CD4-positive, alpha-beta T cell treated with Interleukin-15 for 1 hour (primary cell): ENCODE results near the gene NDRG2.
"Not testable (repeated sequence)": the region's sequence is repeated elsewhere in the genome, so short reads cannot be mapped to it uniquely, and the experiment has no call there.

Experiments used
- DNase-seq: peaks from one replicate; pipeline ENCODE4 v3.0.0-alpha.2; 2020

The NDRG2 gene

DNA sequence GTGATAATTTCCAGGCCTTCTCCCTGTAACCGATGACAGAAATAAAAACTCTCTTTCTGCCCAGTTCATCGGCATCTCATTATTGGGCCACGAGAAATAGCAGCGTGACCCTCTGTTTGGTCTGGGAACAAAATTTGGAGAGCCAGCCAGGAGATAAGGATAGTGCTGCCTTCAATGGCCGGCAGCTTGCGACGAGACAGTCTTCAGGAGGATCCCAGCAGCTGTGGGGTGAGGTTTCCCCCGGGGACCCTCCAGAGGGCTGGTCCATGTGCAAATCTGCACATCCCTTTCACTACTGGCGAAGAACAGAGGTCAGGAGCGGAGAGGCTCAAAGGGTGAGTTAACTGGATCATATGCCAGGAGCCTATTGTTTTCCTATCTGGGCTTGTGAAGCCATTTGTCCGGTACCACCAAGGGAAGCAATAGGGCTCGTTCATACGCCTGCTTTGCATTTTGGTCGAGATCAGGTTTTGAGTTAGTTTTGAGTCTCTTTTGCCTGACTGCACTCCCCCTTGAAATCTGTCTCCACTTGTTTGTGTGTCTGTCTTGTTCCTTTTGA is 21.0 kb downstream of the NDRG2 start:
- DNase-seq, result no peak

- no peak for DNase-seq
Measured at GRCh38 chr14:21001218-21001617, 23.6 kb downstream of the NDRG2 start.

DNA sequence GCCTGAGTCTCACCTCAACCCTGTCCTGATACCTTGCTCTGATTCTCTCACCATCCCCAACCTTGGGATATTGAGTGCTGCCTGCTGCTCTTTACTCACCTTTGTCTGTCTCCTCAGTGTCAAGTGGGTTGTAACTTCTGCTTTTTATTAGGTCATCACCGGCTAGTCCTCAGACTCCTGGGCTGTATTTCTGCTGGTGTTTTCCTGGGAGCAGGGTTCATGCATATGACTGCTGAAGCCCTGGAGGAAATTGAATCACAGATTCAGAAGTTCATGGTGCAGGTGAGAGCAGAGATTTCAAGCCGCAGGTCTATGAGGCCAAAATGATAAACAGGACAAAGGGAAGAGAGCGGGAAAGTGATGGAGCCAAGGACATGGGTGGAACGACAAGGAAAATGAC is 25.3 kb downstream of the NDRG2 start:
- no peak for DNase-seq

- no peak for DNase-seq
Measured at GRCh38 chr14:20998674-20999366, 26.0 kb downstream of the NDRG2 start, which contains the start of gene SLC39A2. Gene SLC39A2, plus strand, starts transcription at chr14:20999293. Its CDS starts 154 bp downstream, at chr14:20999447.

DNA sequence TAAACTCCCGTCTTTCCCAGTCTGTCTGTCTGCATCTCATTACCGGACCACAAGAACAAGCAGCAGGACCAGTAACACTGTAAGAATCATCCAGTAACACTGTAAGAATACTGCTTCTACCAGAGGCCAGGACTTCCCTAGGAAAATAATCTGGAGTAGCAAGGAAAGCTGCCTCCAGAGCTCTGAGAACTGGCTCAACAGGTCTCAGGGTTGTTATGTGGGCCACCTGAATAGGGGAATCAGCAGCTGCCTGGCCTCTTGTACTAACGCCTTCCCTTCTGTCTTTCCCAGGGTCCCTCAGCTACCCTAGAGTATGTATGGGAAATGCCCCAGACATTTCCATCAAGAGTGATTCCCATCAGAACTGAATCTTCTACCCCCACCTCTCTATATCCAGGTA is 26.7 kb downstream of the NDRG2 start:
- no peak for DNase-seq

GRCh38 chr14:20997564-20997963 is 27.3 kb downstream of the NDRG2 start:
- no peak for DNase-seq

DNA sequence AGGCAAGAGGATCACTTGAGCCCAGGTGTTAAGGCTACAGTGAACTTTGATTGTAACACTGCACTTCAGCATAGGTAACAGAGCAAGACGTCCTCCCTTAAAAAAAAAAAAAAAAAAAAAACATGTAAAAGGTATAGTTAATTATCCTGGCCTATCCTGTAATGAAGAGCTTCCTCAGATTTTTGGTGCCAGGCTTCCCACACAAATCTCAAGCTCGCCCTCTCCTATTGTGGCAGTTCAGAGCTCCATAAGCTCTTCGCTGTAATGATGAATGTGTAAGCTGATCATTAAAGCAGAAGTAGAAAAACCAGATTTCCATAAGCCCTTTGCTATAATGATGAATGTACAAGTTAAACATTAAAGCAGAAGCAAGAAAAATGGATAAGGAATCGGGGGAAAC is 27.7 kb downstream of the NDRG2 start:
- no peak for DNase-seq

DNA sequence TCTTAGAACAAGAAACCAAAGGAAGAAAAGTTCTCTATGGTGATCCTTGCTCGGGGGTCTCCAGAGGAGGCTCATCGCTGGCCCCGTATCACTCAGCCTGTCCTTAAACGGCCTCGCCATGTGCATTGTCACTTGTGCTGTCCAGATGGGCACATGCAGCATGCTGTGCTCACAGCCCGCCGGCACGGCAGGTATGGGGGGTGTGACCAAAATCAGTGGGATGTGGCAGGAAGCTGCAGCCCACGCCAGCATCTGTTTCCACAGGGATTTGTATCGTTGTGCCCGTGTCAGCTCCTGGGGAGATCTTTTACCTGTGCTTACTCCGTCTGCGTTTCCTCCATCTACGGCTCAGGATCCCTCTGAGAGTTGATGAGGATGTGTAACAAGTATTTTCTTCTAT is 28.3 kb downstream of the NDRG2 start:
- no peak for DNase-seq

DNA sequence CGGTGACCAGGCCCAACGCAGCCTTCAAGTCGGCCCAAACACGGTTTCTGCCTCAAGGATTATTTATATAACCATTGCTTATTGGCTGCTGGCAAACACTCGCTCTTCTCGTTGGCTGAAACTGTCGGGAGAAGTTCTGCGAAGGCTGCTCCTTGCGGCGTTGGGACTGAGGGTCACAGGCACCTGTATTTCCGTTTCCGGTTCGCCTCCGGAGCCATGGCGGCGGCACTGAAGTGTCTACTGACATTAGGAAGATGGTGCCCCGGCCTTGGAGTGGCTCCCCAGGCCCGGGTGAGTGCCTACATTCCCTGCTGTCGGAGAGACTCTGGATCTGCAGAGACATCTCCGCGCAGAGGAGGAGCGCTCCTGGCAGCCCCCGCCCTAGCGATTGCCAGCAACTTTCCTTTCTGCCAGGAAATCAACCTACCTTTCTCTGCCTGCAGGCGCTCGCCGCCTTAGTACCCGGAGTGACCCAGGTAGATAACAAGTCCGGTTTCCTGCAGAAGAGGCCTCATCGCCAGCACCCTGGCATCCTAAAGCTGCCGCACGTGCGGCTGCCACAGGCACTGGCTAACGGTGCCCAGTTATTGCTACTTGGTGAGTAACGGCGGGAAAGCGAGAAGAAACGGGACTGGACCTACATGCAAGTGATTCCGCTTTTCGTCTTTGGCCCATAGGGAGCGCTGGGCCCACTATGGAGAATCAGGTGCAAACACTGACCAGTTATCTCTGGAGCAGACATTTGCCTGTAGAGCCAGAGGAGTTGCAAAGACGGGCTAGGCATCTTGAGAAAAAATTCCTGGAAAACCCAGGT is 34.9 kb downstream of the NDRG2 start, which contains the start of gene METTL17:
Gene METTL17, plus strand, starts transcription at position 194 of the 814 bp plus-strand sequence. Its CDS starts 23 bp downstream, at position 217.
- peak; percentile 88 for DNase-seq

DNA sequence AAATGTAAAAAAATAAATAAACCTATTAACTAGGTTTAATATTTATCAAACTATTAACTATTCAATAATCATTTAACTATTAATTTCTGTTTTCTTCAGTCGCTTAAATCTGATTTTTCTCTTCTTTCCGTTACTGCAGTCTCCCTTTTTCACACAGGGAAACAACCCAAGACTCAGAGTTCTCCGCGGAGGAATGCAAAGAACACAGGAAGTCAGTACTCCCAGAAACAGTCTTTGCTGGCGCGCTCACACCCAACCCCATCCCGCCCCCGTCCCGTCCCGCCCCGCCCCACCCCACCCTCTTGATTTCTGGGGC is 35.4 kb downstream of the NDRG2 start:
- DNase-seq, result no peak

DNA sequence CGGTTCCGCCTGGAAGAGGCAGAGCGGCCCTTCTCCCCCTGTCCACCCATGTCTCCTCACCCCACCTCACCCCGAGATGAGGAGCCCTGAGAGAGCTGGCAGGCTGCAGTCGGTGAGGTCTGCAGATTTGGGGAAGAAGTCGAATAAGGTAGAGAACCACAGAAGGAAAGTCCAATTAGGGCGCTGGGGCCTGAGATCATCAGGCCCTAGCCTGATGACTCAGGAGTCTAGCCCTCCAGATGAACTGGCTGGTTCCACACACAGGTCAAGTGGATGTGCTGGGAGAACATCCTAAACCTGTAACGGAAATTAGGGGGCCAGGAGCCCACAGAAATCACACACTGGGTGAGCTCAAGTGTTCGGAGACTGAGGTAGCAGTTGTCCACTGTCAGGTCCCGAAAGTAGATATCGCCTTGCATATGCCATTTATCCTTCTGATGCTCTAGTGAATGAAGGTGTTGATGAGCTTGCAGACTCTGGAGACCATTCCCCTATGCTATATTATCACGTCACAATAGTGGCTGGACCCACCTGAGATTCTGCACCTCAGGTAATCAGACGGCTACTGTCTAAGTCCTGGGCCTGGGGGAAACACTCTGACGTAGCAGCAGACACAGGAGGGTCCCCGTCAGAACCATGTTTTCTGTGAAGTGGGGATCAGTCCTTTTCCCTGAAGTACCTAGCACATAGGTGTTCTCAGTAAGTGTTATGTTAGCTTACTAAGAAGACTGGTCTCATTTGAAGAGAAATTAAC is 36.0 kb downstream of the NDRG2 start:
- DNase-seq, result no peak

DNA sequence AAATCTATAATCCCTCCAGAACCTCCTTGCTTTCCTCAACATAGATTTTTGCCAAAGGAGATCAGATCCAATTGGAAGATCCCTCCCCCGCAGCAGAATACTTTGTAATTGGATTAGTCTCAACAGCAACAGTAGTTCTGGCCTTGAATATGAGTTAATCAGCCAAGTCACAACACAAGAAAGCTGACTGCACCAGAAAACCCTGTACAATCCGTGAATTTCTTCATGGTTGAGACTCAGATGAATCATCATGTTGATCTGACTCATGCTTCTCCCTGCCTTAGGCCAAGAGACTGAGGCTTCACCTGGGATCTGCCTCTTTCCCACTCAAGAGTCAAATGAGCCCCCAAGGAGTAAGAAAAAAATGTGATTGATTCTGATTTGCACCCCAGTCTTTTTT is 38.0 kb downstream of the NDRG2 start:
- no peak for DNase-seq

DNA sequence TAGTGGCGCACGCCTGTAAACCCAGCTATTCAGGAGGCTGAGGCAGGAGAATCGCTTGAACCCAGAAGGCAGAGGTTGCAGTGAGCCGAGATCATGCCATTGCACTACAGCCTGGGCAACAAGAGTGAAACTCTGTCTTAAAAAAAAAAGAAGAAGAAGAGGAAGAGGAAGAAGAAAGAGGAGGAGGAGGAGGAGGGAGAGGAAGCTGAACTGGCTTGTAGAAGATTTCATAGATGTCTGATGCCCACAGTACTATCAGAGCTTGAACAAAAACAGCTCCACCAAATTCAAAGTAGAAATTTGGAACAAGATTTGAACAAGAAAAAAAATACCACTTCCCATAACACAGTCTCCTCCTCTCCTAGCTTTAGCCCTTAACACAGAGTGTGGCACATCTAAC is 39.2 kb downstream of the NDRG2 start:
- DNase-seq, result not testable (repeated sequence)

DNA sequence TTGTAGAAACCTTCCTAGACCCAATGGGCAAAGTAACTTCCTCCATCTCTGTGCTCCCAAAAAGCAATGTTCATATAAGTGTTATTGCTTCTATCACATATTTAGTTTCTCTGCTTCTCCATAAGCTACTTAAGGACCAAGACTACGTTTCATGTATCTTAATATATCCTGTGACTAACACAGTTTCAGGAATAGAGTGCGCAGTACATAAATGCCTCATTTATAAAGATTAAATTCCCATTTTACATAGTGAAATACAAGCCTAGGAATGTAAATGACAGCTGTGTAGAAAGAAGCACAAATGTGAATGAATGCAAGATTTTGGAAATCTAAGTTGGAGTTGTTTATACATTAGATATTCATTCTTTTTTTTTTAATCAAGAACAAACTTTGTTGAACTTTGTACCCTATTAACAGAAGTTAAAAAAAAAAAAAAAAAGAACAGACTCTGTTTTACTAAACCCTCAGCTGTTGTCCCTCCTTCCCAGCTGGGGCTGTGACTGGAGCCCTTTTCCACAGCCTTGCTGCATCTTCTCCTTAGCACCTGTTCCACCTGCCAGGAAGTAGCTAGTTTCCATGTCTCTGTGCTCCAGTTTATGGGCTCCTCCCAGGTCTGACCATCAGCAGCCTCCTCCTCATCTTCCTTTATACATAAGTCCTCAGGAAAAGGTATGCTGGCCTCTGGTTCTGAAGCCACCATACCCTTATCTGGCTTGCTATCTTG is 42.1 kb downstream of the NDRG2 start:
- no peak for DNase-seq

DNA sequence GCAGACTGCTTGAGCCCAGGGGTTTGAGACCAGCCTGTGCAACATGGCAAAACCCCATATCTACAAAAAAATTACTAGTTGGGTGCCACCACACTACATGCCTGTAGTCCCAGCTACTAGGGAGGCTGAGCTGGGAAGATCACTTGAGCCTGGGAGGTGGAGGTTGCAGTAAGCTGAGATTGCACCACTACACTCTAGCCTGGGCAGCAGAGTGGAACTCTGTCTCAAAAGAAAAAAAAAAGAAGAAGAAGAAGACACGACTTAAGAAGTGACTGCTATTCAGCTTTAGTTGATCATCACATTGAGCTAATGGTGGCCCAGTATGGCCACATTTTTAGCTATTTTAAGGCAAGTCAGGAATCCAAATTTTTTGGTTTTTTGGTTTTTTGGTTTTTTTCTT is 44.0 kb downstream of the NDRG2 start:
- DNase-seq, result no peak

GRCh38 chr14:20978687-20979086 is 46.2 kb downstream of the NDRG2 start:
- DNase-seq, result no peak

DNA sequence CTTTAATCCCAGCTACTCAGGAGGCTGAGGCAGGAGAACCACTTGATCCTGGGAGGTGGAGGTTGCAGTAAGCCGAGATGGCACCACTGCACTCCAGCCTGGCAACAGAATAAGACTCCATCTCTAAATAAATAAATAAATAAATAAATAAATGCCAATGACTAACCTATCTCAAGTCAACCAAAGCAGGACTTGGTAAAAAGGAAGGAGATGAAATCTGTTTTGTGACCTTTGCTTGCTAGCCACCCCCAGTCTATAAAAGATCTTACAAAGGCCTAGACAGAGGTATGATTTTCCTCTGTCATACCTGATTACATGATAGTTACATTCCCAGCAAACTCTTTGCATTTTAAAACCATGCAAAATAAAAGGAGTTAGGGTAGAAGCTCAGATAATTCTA is 48.6 kb downstream of the NDRG2 start:
- DNase-seq, result no peak

GRCh38 chr14:20973501-20973900 is 51.4 kb downstream of the NDRG2 start:
- DNase-seq, result no peak

DNA sequence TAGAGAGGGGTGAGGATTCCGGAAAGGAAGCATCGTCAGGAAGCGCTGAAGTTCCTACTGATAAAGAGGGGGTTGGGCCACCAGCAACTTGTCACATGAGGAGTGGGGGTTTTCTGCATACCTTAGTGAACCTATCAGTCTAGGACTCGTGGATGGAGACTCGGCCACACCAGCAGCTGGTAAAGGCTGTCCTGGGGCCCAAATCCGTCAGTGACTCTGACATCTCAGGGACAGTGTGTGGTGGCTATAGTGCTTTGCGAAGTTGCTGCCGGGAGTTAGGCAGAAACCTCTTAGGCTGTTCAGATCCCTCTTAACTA is 53.2 kb downstream of the NDRG2 start:
- no peak for DNase-seq

DNA sequence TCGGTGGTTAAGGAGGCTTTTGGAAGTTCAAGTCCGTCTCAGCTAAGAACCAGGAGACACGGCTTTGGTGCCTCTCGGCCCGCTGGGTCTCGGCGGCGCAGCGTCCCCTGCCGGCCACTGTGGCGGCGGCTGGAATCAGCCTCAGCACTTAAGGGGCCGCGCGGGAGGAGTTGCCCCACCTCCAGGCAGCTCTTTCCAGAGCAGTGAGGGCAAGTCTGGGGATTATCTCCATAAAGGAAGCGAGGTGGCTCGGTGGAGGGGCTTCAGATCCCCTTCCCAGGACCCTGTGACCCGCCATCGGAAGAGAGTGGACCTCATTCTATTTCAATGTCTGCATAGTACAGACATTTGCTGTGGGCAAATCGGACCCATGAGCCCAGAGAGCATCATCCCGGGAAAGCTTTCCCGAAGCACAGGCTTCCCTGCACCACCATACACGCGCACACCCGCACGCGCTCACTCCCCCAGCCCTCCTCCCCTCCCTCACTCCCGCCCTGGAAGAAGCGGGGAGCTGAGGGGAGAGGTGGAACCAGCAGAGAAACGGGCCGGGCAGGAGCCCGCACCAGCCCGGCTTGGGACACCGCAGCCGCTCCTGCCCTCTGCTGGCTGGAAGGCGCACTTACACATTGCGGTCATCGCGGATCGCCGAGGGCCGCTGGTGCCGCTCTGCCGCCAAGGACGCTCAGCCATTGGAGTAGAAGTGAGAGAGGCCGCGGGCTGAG is 53.7 kb downstream of the NDRG2 start:
- DNase-seq, result peak; percentile 80

GRCh38 chr14:20970647-20970982 is 54.2 kb downstream of the NDRG2 start:
- no peak for DNase-seq

- no peak for DNase-seq
Measured at GRCh38 chr14:20969336-20969735, 55.5 kb downstream of the NDRG2 start.
